Common myeloid progenitor, CD34-positive (primary cell): ENCODE results near the gene VPS52.

Experiments
- CTCF ChIA-PET: fragments of 350-600 bp; sonication (Branson Sonifier 250); formaldehyde crosslinking; loops from one replicate; lab custom pipeline; 2021; ENCODE audit warnings: antibody characterized with exemption; lab: Charles Lee
- POLR2A ChIA-PET: fragments of 350-600 bp; sonication (Branson Sonifier 250); formaldehyde crosslinking; loops from one replicate; lab custom pipeline; 2021; ENCODE audit warnings: antibody characterized with exemption; lab: Charles Lee
- DNase-seq, 3 donors: peaks; one replicate each; pipeline versions ENCODE4 v3.0.0 to v3.0.0-alpha.2; 2013
- H3K27ac ChIP-seq, 2 experiments: 1 replicate in 1 of 2; 2 replicates in 1 of 2; pipeline ENCODE4 v1.7.0; 2013; ENCODE audit warnings: inconsistent platforms in 2 of 2, low read length in 2 of 2, mild to moderate bottlenecking in 2 of 2, low read depth in 1 of 2, moderate library complexity in 1 of 2; ENCODE audit not compliant: severe bottlenecking in 2 of 2, insufficient read depth in 1 of 2, poor library complexity in 1 of 2
- H3K27me3 ChIP-seq, 5 experiments: replicated peaks in 2 of 5; 1 replicate in 3 of 5; 2 replicates in 2 of 5; pipeline versions ENCODE4 v1.6.1 to v1.7.0; 2013; ENCODE audit warnings: low read length in 4 of 5, mild to moderate bottlenecking in 2 of 5, moderate library complexity in 2 of 5, inconsistent platforms in 1 of 5; ENCODE audit not compliant: insufficient read depth in 5 of 5, control insufficient read depth in 4 of 5
- H3K36me3 ChIP-seq, 4 experiments: 1 replicate in 2 of 4; 2 replicates in 2 of 4; pipeline versions ENCODE4 v1.6.1 to v1.7.0; 2013; ENCODE audit warnings: low read length in 3 of 4, control low read depth in 1 of 4, mild to moderate bottlenecking in 1 of 4; ENCODE audit not compliant: control insufficient read depth in 4 of 4, insufficient read depth in 4 of 4
- H3K4me1 ChIP-seq, 4 experiments: 1 replicate in 3 of 4; 2 replicates in 1 of 4; pipeline versions ENCODE4 v1.6.1 to v1.7.1; 2013; ENCODE audit warnings: low read length in 3 of 4, mild to moderate bottlenecking in 3 of 4, control low read depth in 1 of 4, inconsistent platforms in 1 of 4, moderate library complexity in 1 of 4; ENCODE audit not compliant: control insufficient read depth in 4 of 4, insufficient read depth in 4 of 4; ENCODE audit errors: control extremely low read depth in 1 of 4
- H3K4me3 ChIP-seq, 7 experiments: 1 replicate in 4 of 7; 2 replicates in 3 of 7; pipeline versions ENCODE4 v1.5.1 to v1.7.0; 2013; ENCODE audit warnings: mild to moderate bottlenecking in 7 of 7, low read length in 6 of 7, moderate library complexity in 6 of 7, inconsistent platforms in 2 of 7, low read depth in 2 of 7, control low read depth in 1 of 7; ENCODE audit not compliant: insufficient read depth in 4 of 7, control insufficient read depth in 1 of 7; ENCODE audit errors: extremely low read depth in 1 of 7
- H3K9me3 ChIP-seq, 5 experiments: 1 replicate in 4 of 5; 2 replicates in 1 of 5; pipeline versions ENCODE4 v1.6.1 to v1.7.1; 2013; ENCODE audit warnings: low read length in 4 of 5, mild to moderate bottlenecking in 2 of 5, inconsistent platforms in 1 of 5, low read depth in 1 of 5, moderate library complexity in 1 of 5; ENCODE audit not compliant: control insufficient read depth in 4 of 5, insufficient read depth in 2 of 5; ENCODE audit errors: control extremely low read depth in 1 of 5
- WGBS: methylation state at CpG from one replicate; pipeline ENCODE4 v1.1.5; 2013; ENCODE audit not compliant: insufficient coverage; 5-methylcytosine and 5-hydroxymethylcytosine counted together

The VPS52 gene

DNA sequence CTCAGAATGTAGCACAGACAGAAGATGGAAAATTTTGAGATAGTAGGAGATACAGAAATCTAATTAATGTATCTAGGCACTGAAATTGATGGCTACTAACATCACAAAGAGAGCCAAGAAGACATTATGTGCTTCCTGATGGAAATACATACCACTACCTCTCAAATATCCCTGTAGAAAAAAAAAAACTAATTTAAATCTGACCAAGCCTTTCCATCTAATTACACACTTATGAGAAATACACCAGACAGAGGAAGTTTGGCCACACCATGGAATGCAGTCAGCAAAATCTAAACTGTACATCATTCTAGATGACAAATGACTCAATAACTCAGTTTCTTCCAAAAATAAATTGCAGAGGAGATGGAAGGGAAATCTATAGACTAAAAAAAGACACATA is 18.9 kb downstream of the VPS52 start:
- H3K36me3 ChIP-seq = peaks cover 0 to 22% (median 11%) of the 10 kb centered on the region in 4 experiments
- no peak overlapping the region for H3K4me3 ChIP-seq
- DNase-seq = no peak
- POLR2A ChIA-PET = no interaction called here
- H3K4me1 ChIP-seq = peaks cover 10 to 27% (median 24%) of the 10 kb centered on the region in 4 experiments
- H3K9me3 ChIP-seq = no peaks in the 10 kb centered on the region
- CTCF ChIA-PET = interaction anchor here (0.9 kb wide), 1 partner anchor 47 kb away, joined by 3 read pairs; no protein-coding TSS in a partner anchor
- H3K27ac ChIP-seq = no peak overlapping the region
- H3K27me3 ChIP-seq = no peaks in the 10 kb centered on the region

DNA sequence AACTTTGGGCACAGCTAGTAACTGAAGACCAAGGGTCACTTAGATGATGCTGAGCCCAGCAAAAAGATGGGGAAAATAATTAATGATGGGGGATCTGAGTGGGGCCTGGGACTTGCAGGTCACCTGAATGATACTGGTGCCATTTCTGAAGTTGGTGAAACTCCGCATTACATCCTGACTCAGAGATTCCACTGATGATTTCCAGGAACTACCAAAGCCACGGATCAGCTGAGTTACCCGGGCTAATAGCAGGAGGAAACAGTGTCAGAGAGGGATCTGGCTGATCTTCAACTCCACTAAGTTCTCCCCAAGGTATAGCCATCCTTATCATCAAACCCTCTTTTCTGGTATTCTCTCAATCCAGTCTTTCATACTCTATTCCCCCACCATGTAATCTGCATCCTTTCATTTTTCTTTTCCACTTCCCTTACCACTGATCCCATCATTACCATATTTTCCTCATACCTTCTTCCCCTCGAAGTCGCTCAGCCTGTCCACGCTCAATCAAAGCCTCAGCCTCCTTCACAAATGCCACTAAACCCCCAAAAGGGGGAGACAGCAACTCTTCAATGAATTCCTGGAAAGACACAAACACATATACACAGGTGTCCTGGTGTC is 20.2 kb downstream of the VPS52 start:
- DNase-seq = no peak
- Histone ChIP-seq H3K27ac (no peak overlapping the region), H3K4me3 (no peak overlapping the region), H3K9me3 (no peaks in the 10 kb centered on the region), H3K4me1 (peaks cover 10 to 27% (median 25%) of the 10 kb centered on the region in 4 experiments), H3K36me3 (peaks cover 0 to 14% (median 8%) of the 10 kb centered on the region in 4 experiments), H3K27me3 (peaks cover 0 to 2% (median 0%) of the 10 kb centered on the region in 5 experiments)
- 78% methylated on average over 6 of the region's 6 CpGs for WGBS
- CTCF ChIA-PET = interaction anchor here (0.9 to 2.9 kb wide), 3 partner anchors 11 to 48 kb away, joined by 3 to 11 read pairs (median 9); partner anchors contain the start of genes RGL2, RPS18 and VPS52
- POLR2A ChIA-PET = no interaction called here

DNA sequence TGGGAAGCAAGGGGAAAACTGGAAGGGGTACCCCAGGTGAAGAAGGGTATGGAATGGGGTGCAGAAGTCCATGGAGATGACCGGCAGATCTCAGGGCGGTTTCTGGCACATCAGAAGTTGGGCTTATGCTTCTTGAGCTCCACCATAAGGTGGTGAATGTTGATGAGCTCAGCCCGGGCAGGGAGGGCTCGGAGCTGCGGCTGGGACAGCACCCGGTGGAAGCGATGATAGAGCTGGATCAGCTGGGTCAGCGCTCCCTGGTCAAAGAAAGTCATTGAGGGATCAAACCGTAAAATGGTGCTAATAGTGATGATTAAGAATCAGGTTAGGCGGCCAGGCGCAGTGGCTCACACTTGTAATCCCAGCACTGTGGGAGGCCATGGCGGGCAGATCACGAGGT is 20.9 kb downstream of the VPS52 start:
- CTCF ChIA-PET = interaction anchor here (0.9 to 2.9 kb wide), 8 partner anchors 12 to 156 kb away, joined by 3 to 11 read pairs (median 4); partner anchors contain the start of genes RGL2, RPS18 and VPS52
- 94% methylated on average over 13 of the region's 13 CpGs for WGBS
- peaks cover 0 to 13% (median 7%) of the 10 kb centered on the region in 4 experiments for H3K36me3 ChIP-seq
- H3K4me1 ChIP-seq = peaks cover 10 to 27% (median 25%) of the 10 kb centered on the region in 4 experiments
- peak overlapping the region in 1 of 2 experiments; percentile 94 for H3K27ac ChIP-seq
- no peaks in the 10 kb centered on the region for H3K9me3 ChIP-seq
- no peak for DNase-seq
- POLR2A ChIA-PET = no interaction called here
- H3K4me3 ChIP-seq = no peak overlapping the region
- H3K27me3 ChIP-seq = peaks cover 0 to 2% (median 0%) of the 10 kb centered on the region in 5 experiments

DNA sequence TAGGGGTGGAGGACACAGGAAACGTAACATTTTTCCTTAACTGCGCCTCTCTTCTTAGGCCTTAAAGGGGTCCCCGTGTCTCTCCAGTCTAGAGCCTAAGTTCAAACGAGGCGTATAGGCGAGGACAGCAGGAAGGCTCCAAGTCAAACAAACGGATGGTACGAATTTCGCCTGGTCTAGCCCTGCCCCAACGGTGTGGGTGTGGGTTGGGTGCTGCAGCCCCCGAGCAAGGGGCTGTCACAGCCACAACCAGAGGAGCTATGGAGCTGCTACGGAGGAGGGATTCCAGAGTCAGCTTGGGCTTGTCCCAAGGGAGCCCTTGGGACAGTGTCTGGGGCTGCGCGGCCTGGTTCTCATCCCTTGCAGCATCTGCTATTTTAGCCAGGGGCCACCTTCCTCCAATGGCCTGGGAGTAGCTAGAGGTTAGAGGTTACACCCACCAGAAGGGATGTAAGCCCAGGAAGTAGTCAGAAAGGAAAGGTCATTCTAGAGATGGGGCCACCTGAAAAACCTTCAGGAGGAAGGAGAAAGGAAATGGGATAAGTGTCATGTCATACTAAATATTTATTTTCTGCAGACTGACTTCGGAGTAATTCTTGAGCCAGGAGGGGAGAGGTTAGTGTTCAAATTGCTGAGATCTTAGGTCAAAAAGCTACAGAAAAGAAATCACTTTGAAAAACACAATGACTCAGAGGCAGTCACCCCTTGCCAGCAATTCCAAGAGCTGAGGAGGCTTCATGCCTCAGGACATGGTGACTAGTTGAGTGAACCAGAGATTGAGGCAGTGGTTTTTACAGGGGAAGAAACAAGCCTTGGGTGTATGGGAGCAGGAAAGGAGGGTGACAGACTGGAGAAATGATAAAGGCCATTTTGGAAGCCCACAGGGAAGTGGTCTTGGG is 21.7 kb downstream of the VPS52 start:
- Histone ChIP-seq H3K36me3 (peaks cover 0 to 13% (median 7%) of the 10 kb centered on the region in 4 experiments), H3K4me3 (peak overlapping the region; percentile 70 to 86 (median 74)), H3K4me1 (peaks cover 10 to 27% (median 25%) of the 10 kb centered on the region in 4 experiments), H3K27ac (peak overlapping the region; percentile 89 to 94), H3K27me3 (peaks cover 0 to 2% (median 0%) of the 10 kb centered on the region in 5 experiments), H3K9me3 (no peaks in the 10 kb centered on the region)
- WGBS = 30% methylated on average over 12 of the region's 15 CpGs
- ChIA-PET CTCF (interaction anchor here (0.5 to 2.9 kb wide), 14 partner anchors 11 to 296 kb away, joined by 3 to 15 read pairs (median 6); partner anchors contain the start of genes RING1, RPS18 and VPS52), POLR2A (interaction anchor here (0.6 to 2.2 kb wide), 4 partner anchors 21 to 278 kb away, joined by 3 to 10 read pairs (median 4); partner anchors contain the start of genes RPS18 and VPS52)
- DNase-seq = no peak

DNA sequence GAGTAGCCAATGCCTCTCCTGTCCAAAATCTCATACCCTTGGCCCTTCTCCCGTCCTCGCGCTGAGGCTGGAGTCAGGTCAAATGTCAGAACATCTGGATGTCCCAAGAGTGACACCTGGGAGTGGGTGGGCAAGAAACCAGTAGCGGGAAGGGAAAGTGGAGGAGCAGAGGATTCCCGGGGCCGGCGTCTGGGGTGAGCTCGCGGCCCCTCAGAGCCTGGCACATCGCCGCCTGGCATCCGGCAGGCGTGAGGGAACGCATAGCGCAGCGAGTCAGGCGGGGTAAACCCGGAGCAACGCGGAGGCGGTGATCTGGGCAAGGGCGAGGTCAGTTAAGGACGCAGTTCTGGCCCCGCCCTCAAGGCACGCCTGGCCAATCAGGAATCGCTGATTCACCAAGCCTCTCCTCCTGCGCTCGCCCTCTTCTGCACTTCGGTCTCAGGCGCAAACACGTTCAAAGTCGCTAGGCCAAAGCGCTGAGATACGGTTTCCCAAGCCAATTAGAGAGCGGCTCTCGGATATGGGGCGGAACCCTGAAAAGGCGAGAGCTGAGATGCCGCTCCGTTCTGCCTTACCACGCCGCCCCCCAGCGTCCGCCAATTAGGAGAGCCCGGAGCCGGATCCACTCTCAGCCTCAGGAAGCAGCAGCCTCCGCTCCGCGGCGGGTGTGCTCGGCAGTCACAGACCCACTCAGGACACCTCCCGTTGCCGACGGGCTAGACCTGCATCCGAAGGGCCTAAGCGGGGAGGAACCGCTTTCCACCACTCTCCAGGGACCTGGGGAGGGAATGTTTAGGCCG is 22.5 kb downstream of the VPS52 start:
- H3K4me3 ChIP-seq = peak overlapping the region; percentile 70 to 86 (median 74)
- POLR2A ChIA-PET = interaction anchor here (0.6 to 2.2 kb wide), 6 partner anchors 21 to 269 kb away, joined by 3 to 10 read pairs (median 4); partner anchors contain the start of genes HSD17B8, RPS18 and VPS52

DNA sequence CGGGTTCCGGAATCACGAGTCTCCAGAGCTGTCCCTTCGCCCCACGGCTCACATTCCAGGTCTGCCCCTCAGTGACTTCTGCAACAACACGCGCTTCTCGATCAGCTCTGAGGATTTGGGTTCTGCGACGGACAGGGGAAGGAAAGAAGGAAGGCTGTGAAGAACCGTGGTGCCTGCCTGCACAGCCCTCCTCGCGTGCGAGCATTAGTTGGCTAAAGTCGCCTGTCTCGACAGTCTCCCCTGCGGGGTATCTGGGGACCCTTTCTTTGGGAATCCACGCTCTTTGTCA is 23.1 kb downstream of the VPS52 start:
- H3K27me3 ChIP-seq = peaks cover 0 to 2% (median 0%) of the 10 kb centered on the region in 5 experiments
- H3K4me1 ChIP-seq = peaks cover 10 to 27% (median 25%) of the 10 kb centered on the region in 4 experiments
- POLR2A ChIA-PET = interaction anchor here (0.9 to 2.2 kb wide), 5 partner anchors 23 to 269 kb away, joined by 3 to 10 read pairs (median 3); partner anchors contain the start of genes HSD17B8, RPS18 and VPS52
- 2% methylated on average over 14 of the region's 18 CpGs for whole genome bisulfite sequencing
- peak; percentile 55 to 74 (median 67) for DNase-seq
- H3K9me3 ChIP-seq = no peaks in the 10 kb centered on the region
- peak overlapping the region; percentile 81 to 94 for H3K27ac ChIP-seq
- H3K4me3 ChIP-seq = peak overlapping the region; percentile 44 to 86 (median 74)
- CTCF ChIA-PET = interaction anchor here (0.8 to 2.2 kb wide), 32 partner anchors 9 to 364 kb away, joined by 3 to 20 read pairs (median 4); partner anchors contain the start of genes B3GALT4, HSD17B8, RING1 and RPS18
- H3K36me3 ChIP-seq = peaks cover 0 to 13% (median 7%) of the 10 kb centered on the region in 4 experiments

More for the DNA sequence above, 22.5 kb downstream of the VPS52 start:
- H3K36me3 ChIP-seq = peaks cover 0 to 13% (median 7%) of the 10 kb centered on the region in 4 experiments
- H3K4me1 ChIP-seq = peaks cover 10 to 27% (median 25%) of the 10 kb centered on the region in 4 experiments
- DNase-seq = peak; percentile 99 to 100 (median 100)
- peak overlapping the region; percentile 89 to 94 for H3K27ac ChIP-seq
- no peaks in the 10 kb centered on the region for H3K9me3 ChIP-seq
- H3K27me3 ChIP-seq = peaks cover 0 to 2% (median 0%) of the 10 kb centered on the region in 5 experiments
- CTCF ChIA-PET = interaction anchor here (0.7 to 2.9 kb wide), 34 partner anchors 10 to 365 kb away, joined by 3 to 20 read pairs (median 4); partner anchors contain the start of genes B3GALT4, HSD17B8, PFDN6 and RING1
- under 1% methylated on average over 37 of the region's 58 CpGs for WGBS
